NOMO-1 (cell line): ENCODE results near the gene TMEM229B.
A peak's percentile ranks its signal among the peaks of the same experiment; 100 is the strongest.

Experiments
- DNase-seq, 2 experiments: peaks; one replicate each; lab custom pipeline; 2025; ENCODE audit not compliant: unreplicated experiment in 2 of 2; lab: John Stamatoyannopoulos, UW

Gene TMEM229B

DNA sequence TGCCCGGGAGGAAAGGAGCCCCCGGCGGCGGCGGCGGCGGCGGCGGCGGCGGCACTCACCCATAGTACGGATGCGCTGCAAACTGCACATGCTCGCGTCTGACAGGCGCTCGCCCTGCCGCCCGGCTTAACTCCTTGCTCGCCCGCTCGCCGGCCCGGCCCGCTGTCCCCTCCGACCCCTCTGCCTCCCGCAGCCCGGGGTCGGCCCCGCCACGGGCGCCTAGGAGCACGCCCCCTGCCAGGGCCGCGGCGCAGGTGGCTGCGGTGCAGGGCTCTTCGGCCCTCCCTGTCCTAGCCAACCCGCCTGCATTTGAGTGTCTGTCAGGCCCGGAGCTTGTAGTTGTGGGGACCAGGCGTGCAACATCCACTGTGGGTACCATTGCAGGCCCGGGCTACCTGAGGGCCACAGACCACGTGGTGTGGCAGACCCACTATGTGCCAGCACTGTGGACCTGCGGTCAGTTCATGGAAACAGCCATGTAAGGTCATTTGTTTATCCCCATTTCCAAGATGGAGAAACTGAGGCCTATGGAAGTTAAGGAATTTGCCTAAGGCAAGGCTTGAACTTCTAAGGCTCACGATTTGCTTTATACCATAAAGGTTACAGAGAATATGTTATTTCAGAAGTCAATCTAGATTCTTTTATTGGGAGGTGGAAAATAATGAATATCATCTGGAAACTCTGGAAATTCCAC lies 27.0 kb upstream of the TMEM229B start:
- DNase-seq: no peak

DNA sequence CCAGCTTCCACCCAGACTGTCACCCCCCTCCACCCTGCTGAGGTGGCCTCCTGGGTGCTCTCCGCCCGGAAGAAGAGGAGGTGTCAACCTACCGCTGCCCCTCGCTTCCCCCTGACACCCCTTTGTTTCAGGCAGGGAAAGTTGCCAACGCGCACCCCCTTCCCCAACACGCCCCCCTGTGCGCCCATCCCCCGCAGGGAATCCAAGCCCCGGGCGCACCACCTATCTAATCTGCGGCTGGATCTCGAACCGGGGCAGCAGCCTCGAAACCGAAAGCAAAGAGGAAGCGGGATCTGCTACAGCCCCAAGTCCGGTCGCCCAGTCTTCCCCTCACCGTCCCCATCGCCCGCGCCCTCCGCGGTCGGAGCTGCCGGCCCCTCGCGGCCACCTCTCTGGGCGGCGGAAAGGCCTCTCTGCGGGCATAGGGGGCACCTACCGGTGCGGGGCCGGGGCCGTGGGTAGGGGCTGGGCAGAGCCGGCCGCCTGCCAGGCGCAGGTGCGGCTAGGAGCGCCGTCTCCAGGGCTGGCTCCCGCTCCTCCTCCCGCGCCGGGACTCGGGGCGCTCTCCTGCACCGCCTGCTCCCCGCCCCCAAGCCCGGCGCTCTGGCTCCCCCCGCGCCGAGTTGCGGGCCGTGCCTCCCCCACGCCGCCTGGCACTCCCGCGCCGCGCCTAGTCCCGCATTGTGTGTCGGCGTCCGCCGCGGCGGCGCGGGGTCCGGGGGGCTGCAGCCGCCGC lies 26.3 kb upstream of the TMEM229B start:
- DNase-seq: peak; percentile 34 to 56

DNA sequence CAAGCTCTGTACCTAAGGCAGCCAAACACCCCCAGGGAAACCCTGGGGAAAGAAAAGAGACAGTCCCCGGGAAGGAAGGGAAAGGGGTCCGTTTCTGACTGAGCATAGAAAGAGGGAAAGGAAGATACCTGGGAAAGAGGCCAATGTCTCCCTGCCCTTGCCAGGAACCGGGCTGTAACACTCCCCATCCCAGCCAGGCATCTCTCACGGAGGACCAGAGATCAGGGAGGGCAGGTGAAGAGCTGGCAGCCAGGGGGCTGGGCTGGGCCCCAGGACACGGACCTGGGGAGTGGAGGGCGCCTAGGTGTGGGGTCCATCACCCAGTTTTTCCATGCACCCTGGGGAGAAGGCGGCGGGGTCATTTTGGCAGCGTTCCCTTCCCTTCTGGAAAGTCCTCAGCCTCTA lies 25.7 kb upstream of the TMEM229B start:
- no peak for DNase-seq

DNA sequence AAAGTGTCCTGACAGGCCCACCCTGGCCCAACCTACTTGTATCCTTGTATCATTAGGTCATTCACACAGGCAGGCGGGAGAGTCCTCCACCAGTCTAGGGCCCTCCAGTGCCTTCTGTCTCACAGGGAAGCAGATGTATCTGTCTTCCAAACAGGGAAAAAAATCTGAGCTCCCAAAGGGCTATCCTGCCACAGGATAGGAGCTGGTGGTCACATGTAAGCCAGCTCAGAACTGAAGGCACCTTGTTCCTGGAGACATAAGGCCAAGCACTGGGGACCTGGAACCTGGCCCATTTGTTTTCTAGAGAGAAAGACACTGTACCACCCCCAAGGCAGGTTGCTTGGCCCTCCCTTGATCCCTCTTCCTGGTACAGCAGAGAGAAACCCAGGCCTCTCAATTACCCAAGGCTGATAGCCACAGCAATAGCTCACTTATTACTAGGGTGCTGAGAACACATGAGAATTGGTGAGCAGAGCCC lies 25.1 kb upstream of the TMEM229B start:
- peak in 1 of 2 experiments; percentile 3 for DNase-seq

DNA sequence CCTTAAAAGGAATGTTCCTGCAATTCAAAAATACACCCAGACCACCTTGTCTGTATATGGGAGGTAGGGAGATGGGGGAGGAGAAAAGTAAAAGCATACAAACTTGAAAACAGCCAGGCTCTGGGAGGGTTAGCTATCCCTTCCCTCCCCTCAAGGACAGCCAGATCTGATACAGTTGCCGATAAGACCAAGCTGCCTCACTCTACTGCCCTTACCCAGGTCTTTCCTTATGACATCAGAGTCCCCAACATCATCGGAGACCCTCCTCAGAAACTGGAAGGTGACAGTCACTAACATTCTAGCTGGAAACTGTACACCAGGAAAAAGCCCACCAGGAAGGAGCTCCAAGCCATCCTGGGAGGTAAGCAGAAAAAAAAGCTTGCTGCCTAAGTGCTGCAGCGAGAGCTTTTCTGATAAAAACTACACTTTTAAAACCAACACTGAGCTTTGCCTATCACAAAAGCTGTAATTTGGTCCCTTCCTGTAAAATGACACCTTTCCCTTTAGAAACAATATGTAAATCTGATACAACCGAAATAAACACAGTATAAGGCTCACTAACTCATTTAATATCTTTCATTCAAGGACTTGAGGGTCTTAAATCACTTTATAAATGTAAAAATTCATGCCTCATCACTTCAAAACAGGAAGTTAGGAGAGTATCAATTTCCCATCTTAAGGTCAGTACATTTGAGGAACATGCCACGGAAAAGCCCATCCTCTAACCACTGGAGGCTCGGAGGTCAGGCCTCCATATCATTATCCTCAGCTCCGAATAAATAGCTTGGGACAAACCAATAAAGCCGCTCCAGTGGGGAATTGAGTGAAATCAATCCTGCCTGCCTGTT lies 24.2 kb upstream of the TMEM229B start:
- DNase-seq: peak in 1 of 2 experiments; percentile 44

DNA sequence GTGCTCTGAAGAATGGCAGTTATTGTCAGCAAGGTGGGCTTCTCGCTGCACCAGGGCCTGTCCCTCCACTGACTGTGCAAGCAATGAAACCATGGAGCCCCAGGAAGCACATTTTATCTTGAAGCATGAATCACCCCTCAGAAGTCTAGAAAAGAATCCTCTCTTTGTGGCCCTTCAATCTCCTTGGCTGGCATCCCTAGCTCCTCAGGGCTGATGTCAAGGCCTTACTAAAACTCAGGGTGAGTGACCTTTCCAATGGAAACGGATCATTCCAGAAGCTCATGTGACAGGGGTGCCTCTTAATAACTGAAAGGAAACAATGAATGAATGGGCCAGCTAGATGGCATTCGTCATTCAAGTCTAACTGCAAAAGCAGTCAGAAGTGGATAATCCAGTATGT lies 22.3 kb upstream of the TMEM229B start:
- DNase-seq: no peak

DNA sequence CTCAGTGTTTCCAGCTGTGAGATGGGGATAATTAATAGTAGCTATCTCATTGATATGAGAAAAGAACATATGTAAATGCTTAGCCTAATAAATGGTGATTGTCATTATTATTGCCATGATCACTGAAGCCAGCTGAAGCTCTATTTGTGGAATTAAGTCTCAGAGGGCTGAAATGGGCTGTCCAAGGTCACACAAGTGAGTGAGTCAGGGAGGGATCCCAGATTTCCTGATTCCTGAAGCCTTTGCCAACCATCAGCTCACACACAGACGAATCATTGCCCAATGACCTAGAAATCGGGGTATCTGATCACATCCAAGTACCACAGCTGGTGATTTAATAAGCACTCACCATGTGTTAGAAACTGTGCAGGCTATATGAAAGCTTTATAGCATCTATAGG lies 21.6 kb upstream of the TMEM229B start:
- no peak for DNase-seq

DNA sequence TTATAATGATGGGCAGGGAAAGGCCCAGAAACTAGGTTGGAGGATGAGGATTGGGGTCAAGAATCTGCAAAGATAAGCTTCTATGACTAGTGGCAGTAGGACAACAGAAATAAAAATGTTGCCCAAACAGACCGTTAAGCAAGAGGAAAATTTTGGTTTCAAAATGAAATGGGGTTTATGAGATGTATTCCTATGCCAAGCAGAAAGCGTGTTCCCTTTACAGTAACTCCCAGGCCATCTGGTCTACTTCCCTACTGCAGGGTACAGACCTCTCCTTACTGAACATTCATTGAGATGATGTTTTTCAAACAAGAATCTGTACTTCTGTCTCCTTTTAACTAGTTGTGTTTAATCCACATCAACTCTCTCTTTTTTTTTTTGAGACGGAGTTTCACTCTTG lies 20.4 kb upstream of the TMEM229B start:
- DNase-seq: peak in 1 of 2 experiments; percentile 65

DNA sequence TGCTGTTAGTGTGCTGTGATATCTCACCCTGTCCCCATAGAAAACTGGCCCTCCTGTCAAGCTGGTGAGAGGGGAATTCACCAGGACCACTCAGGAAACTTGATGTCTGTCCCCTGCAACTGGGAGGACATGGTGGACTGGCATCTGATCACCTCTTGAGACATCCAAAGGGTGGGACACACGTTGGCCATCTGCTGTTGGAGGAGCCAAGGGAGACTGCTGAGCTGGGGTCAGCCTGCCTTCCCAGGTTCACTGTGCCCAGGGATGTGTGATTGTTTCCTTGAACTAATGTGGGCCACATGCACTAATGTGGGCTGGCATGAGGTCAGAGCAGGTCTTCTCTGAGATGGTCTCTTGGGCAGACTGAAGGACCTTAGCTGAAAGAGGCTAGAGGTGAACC lies 16.7 kb upstream of the TMEM229B start:
- DNase-seq: no peak

DNA sequence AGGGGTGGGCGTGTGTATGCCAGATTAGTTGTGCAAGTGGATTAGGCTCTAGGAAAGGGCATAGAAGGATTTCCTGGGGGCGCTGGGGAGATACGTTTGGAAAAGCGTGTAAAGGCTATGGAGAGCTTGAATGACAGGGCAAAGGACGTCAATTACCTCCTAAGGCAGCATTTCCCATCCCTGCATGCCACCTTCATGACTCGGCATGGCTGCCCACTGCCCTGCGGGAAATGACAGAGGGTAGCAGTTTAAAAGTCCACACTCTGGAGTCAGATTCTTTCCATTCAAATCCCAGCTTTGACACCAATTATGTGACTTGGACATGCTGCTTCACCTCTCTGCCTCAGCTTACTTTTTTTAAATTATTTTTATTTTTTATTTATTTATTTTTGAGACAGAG lies 14.8 kb upstream of the TMEM229B start:
- no peak for DNase-seq

DNA sequence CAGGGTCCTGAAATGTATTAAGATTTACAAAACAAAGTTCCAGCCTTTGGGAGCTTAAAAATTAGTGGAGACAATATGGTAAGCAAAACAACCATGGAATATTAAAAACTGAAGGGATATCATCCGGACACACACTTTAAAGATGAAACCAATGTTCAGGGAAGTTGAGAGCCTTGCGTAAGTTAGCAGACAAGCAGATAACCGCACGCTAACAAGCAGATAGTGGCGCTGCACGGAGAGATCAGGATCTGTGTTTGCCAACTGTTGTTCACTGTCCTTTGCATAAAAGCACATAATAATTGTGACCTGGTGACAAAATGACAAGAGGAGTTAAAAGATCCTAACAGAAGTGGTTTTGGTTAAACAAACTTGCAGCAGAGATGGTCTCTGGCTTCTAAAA lies 14.3 kb upstream of the TMEM229B start:
- DNase-seq: peak; percentile 18 to 67

DNA sequence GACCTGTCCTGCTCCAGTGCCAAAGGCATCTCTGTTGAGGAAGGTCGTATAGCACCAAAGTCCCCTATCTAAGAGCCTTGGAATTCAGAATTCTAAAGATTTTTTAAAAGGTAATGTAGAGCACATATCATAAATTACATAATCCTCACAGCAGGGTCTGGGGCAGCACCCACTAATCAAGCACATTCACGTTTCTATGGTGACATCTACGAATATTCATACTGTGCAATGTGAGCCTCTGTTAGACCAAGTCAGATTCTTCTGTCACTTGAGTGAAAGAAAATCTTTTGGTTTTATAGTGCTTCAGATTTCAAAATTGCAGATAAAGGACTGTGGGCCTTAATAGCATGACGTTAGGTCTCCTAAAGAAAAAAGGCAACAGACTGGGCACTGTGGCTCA lies 13.1 kb upstream of the TMEM229B start:
- no peak for DNase-seq

DNA sequence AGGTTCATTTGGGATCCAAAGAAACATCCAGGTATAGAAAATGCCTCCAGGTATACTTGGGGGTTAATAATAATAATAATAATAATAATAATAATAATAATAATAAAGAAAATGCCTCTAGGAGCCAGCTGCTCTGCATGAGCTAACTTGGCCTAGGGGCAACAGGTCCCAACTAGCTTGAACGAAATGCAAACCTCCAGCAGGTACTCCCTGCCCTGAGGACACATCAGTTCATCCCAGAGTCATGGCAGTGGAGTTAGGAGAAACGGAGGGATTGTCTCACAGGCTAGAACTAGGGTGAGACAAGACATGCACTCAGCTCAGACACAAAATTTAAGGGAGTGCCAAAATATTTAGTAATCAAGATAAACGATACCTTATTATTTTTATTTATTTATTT lies 12.5 kb upstream of the TMEM229B start:
- no peak for DNase-seq

DNA sequence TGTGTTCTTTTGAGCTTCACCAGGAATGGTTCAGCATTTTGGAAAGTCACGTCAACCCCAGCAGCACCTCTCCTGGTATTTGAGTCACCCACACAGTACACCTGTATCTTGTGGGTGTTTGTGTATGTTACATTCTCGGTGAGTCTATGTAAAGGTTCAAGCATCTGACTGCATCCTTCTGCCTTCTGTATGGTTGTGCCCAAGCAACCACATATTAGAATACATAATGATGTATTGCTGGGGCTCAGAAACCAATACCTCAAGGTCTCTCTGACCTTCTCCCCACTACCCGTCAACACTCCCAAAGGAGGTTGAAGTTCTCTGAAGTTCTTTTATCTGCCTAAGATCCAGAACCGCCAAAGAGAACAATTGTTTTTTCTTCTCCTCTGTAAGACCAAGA lies 9.2 kb upstream of the TMEM229B start:
- no peak for DNase-seq

DNA sequence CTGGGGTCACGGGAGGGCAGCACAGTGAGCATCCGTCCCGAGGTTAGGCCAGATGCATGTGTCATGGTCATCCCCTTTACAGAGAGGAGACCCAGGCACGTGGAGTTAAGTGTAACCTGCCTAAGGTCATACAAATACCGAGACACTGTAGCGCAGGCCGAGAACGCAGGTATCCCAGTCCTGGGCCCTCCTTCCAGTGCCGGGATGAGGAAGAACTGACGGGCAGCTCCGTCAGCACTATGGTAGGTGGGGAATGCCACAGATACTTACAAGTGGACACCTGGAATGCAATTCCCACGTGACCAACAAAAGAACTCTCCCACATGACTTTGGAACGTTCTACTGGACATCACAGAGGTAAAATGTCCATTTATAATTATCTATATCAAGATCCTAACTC lies 8.7 kb upstream of the TMEM229B start:
- DNase-seq: no peak

DNA sequence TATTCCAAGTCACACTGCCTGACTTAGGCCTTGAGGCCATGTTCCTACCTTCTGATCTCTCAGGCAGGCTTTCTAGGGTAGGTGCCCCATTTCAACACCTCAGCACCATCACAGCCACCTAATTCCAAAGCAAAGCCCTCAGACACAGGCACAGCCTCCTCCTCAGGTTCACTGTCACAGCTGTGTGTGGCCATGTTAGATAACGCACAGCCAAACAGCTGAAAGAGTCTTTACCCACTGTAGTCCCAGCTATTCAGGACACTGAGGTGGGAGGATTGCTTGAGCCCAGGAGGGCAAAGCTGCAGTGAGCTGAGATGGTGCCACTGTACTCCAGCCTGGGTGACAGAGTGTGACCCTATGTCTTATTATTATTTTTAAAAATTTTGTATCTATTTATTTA lies 7.3 kb upstream of the TMEM229B start:
- no peak for DNase-seq

DNA sequence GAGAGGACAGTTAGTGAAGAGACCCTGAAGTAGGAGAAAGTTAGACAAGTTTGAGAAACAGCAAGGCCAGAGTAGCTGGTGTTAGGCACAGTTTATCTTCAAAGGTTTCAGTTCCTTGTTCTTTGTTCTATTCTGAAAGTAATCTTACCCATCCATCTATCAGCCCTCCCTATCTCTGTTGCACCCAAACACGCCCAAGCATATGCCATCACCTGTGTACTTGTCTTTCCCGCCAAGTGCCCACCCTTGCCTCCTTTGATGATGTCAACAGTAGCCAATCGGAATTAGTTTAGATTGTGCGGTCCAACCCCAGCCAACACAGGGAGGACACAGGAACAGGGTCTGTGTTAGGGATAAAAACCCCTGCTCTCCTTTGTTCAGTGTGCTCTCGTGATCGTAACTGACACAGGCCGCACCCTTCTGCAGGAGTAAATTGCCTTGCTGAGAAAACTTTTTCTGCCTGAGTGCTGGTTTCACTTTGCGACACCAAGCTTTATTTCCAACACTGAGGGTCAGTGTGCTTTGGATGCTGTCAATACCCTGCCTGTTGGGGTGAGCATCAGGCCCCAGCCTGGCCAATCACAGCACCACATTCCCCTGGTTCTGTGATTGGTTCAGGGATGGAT lies 4.7 kb upstream of the TMEM229B start:
- DNase-seq: peak; percentile 37 to 44

DNA sequence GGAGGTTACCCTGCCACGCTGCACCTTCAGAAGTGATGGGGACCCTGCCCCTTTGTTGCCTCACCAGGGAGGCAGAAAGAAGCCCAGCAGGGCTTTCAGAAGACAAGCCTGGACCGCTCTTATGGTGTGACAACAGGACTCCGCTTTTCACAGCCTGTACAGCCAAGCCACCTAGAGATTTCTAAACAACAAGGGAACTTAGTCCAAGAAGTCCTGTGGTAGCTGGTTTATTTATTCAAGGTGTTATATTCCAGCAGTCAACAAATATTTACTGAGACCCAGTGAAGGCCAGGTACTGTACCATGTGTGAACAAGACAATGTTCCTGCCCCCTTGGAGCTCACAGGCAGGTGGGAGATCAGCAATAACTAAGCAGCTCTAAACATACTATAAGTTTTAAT lies 4.0 kb upstream of the TMEM229B start:
- DNase-seq: no peak

DNA sequence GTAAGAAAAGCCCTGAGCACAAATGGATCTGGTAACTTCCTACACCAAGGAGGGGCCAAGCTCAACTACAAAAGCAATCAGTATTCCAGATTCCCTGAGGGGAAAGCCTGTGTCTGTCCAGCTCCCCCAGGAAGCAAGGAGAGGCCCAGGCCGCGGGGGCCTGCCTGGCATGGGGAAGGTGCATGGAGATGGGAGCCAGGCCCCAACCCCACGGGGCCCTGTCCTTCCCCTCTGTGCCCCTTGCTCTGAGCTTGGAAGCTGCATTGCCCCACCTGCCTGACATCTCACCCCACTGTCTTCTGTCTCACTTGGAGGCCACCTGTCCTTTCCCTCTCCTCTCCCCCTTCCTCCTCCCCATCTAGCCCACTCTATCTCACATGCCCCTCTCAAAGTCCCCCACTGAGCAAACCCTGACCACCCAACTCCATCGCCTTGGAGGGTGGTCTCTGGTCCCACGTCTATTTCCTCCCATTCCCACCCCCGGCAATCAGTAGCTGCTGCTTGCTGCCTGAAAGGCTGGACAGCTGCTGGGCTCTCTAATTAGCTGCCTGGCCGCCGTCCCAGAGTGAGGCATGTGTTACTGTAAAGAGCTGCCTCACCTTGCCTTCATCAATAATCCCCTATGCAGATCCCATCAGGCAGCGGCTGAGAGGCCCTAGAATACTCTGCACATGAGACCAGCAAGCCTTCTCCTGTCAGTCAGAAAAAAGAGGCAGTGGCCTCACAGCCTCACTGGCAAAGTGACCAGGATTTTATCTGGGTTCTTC lies 3.4 kb upstream of the TMEM229B start:
- no peak for DNase-seq

DNA sequence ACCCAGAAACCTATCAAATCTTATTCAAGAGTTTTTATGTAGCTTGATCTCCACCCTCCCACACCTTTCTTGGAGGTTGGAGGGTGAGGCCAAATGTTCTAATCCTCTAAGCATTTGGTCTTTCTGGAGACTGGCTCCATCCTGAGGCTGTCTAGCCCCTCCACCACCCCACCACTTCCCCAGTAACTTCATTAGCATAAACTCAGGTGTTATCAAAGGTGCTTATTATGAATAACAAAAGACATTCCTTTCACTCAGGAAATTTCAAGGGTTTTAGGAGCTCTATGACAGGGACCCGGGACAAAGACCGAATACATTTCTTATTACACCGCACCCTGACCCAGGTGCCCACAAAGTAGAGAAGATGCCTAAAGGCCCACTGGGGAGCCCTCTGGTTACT lies 2.8 kb upstream of the TMEM229B start:
- no peak for DNase-seq
